Urinary bladder (tissue), 4 donors: Measurements from ENCODE around the gene ABLIM3. TPM values are rescaled to one million over a fixed set of nuclear protein-coding genes. Genes with fewer than 3 reads are reported as not detected.

Experiments used
- DNase-seq: peaks from one replicate; pipeline ENCODE4 v3.0.0-alpha.2; 2015; ENCODE audit errors: extremely low spot score
- H3K27ac ChIP-seq: one replicate; pipeline ENCODE4 v1.5.1; 2013; ENCODE audit warnings: low read depth, mild to moderate bottlenecking, moderate library complexity
- H3K36me3 ChIP-seq: one replicate; pipeline ENCODE4 v1.6.1; 2013; ENCODE audit warnings: mild to moderate bottlenecking, moderate library complexity; ENCODE audit not compliant: insufficient read depth
- H3K4me1 ChIP-seq: one replicate; pipeline ENCODE4 v1.6.1; 2013; ENCODE audit warnings: mild to moderate bottlenecking, moderate library complexity; ENCODE audit not compliant: insufficient read depth
- H3K4me3 ChIP-seq: one replicate; pipeline ENCODE4 v1.5.1; 2013; ENCODE audit warnings: low read depth, low read length
- WGBS: extraction: QIAGEN DNeasy Blood & Tissue Kit; methylation state at CpG from one replicate; pipeline ENCODE4 v1.1.7; 2013; 5-methylcytosine and 5-hydroxymethylcytosine counted together
- polyA plus RNA-seq: library from polyadenylated mRNA; stranded (reverse); fragments of 200-250 nt; gene quantifications from one replicate; pipeline ENCODE4 v1.2.3, GENCODE V29; 2013
- total RNA-seq: library from RNA; depleted of rRNA; stranded (reverse); fragments of >200 nt; gene quantifications from one replicate; pipeline ENCODE4 v1.2.3, GENCODE V29; 2014
- donor health status: healthy with polysubstance abuse.
- donor health status: healthy.

Gene ABLIM3
- total and polyA plus RNA-seq, 2 donors: 9.8 to 14.4 TPM

- 41% methylated on average over 12 of the region's 12 CpGs for WGBS
- Histone ChIP-seq H3K4me3 (no peak overlapping the region), H3K27ac (no peak overlapping the region), H3K36me3 (no peaks in the 10 kb centered on the region), H3K4me1 (no peaks in the 10 kb centered on the region)
- no peak for DNase-seq
Measured at GRCh38 chr5:149125386-149125891, 15.9 kb upstream of the ABLIM3 start.

DNA sequence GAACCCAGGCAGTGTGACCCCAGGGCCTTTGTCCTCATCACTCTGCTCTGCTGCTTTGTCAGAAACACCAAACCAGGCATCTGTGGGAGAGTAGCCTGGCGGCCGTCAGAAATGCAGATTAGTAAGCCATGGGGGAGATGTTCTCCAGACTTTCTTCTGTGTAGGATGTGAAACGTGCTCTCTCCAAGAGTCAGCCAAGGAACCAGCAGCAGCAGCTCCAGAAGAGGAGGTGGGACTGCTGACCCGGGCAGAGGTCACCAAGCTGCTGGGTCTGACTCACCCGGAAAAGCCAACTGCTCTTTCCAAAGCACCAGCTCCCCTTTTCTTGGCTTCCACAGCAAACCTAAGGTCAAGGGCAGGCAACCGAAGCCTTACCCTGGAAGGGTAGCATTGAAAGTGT lies 14.4 kb upstream of the ABLIM3 start:
- DNase-seq: no peak

GRCh38 chr5:149127394-149127955 lies 13.8 kb upstream of the ABLIM3 start:
- Histone ChIP-seq H3K4me1 (no peaks in the 10 kb centered on the region), H3K27ac (no peak overlapping the region), H3K4me3 (no peak overlapping the region), H3K36me3 (no peaks in the 10 kb centered on the region)
- 68% methylated on average over 3 of the region's 3 CpGs for WGBS
- DNase-seq: no peak

More for the DNA sequence above, 14.4 kb upstream of the ABLIM3 start:
- Histone ChIP-seq H3K4me1 (no peaks in the 10 kb centered on the region), H3K36me3 (no peaks in the 10 kb centered on the region), H3K27ac (no peak overlapping the region), H3K4me3 (no peak overlapping the region)
- 69% methylated on average over 6 of the region's 6 CpGs for WGBS

DNA sequence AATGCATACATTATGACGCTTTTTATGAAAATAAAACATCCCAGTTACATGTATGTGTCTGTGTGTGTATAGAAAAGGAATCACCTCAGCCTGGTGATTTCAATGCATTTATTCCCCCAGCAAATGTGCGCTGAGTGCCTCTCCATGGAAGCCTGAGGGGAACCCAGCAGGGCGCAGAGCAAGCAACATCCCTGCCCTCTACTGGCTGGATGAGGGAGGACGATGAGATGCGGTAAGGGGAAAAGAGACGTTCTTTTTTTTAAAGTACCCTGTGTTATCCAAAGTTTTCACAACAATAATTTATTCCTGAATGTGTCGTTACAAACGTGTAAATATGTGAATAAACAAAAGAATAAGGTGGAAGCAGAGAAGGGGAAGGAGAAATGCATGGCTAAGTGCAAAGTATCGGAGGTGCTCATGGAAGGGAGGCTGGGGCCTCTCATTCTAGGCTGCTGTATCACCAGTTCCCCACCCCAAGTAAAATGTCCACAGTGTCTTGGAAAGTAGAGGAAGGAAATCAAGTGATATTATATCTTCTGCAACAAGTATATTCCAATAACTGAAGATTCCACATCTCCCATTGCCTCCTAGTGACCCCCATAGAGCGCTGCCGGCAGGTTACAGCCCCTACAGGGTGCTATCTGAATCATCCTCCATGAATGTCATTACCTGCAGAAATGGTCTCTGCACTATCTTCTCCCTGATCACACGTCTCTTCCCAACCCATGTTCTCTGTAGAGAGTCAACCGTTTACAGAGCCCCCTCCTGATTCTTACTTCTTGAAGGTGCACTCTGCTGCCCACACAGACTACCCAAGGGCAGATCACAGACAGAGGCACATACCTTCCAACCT lies 13.0 kb upstream of the ABLIM3 start:
- Histone ChIP-seq H3K4me1 (no peaks in the 10 kb centered on the region), H3K27ac (no peak overlapping the region), H3K36me3 (no peaks in the 10 kb centered on the region), H3K4me3 (no peak overlapping the region)
- WGBS: 46% methylated on average over 13 of the region's 13 CpGs
- no peak for DNase-seq

DNA sequence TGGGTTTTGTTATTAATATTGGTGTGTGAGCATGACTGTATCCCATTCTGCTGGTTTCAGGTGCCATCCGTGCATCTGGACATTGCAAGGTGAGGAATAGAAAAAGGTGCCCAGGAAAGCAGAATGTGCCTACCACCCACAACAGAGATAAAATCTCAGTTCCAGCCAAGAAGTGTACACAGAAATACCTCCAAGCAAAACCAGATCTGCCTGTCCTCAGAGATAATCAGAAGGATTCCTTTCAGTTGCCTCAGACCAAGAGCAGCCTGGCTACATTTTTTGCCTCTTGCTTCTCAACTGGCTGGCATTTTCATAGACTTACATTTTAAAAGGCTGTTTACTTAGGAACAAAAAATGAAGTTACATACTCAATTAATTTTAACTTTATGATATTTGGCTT lies 12.1 kb upstream of the ABLIM3 start:
- WGBS: 87% methylated on average over 1 of the region's 1 CpG
- DNase-seq: no peak
- Histone ChIP-seq H3K36me3 (no peaks in the 10 kb centered on the region), H3K27ac (no peak overlapping the region), H3K4me1 (no peaks in the 10 kb centered on the region), H3K4me3 (no peak overlapping the region)

- 50% methylated on average over 8 of the region's 8 CpGs for WGBS
- no peaks in the 10 kb centered on the region for H3K36me3 ChIP-seq
- no peak overlapping the region for H3K4me3 ChIP-seq
- no peak for DNase-seq
- H3K27ac ChIP-seq: no peak overlapping the region
- no peaks in the 10 kb centered on the region for H3K4me1 ChIP-seq
Measured at GRCh38 chr5:149130121-149130914, 11.0 kb upstream of the ABLIM3 start.

- Histone ChIP-seq H3K27ac (no peak overlapping the region), H3K4me1 (no peaks in the 10 kb centered on the region), H3K36me3 (no peaks in the 10 kb centered on the region), H3K4me3 (no peak overlapping the region)
- 82% methylated on average over 1 of the region's 1 CpG for WGBS
- no peak for DNase-seq
Measured at GRCh38 chr5:149132474-149132873, 8.8 kb upstream of the ABLIM3 start.

GRCh38 chr5:149133795-149134777 lies 7.2 kb upstream of the ABLIM3 start:
- Histone ChIP-seq H3K36me3 (no peaks in the 10 kb centered on the region), H3K4me3 (no peak overlapping the region), H3K27ac (no peak overlapping the region), H3K4me1 (no peaks in the 10 kb centered on the region)
- no peak for DNase-seq
- 73% methylated on average over 11 of the region's 11 CpGs for WGBS

GRCh38 chr5:149134778-149135500 lies 6.4 kb upstream of the ABLIM3 start:
- H3K4me3 ChIP-seq: no peak overlapping the region
- 74% methylated on average over 6 of the region's 6 CpGs for WGBS
- DNase-seq: no peak
- no peaks in the 10 kb centered on the region for H3K4me1 ChIP-seq
- H3K27ac ChIP-seq: no peak overlapping the region
- no peaks in the 10 kb centered on the region for H3K36me3 ChIP-seq

DNA sequence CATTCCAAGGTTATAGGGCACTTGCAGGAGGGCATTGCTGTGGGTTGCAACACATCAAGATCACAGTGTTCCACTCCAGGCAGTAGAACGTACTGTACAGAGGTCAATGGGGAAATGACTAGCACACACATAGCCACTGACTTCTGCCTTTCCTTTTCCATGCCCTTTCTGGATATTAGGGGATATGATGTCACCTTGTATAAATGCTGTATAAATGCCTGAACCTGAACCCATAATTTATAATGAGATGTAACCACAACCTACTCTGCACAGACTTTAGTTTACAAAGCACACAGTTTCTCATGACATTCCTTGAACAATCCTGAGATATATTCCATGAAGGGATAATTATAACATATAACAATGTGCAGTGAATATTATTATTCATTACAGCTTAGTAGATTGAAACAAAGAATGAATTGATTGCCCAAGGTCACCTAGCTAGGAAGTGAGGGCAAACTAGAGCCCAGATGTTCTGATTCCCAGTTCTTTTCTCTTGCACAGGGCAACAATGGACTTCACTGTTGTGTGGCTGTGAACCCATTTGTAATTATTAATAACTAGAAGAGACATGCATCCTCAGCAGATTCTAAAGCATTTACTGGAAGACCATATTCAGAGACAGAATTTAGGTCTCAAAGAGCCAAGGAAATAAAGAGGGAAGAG lies 5.6 kb upstream of the ABLIM3 start:
- DNase-seq: no peak
- no peaks in the 10 kb centered on the region for H3K4me1 ChIP-seq
- no peak overlapping the region for H3K4me3 ChIP-seq
- H3K27ac ChIP-seq: no peak overlapping the region
- H3K36me3 ChIP-seq: no peaks in the 10 kb centered on the region
- WGBS: 64% methylated on average over 1 of the region's 1 CpG

GRCh38 chr5:149138182-149138923 lies 2.9 kb upstream of the ABLIM3 start:
- H3K27ac ChIP-seq: no peak overlapping the region
- no peaks in the 10 kb centered on the region for H3K36me3 ChIP-seq
- 76% methylated on average over 7 of the region's 7 CpGs for WGBS
- no peaks in the 10 kb centered on the region for H3K4me1 ChIP-seq
- H3K4me3 ChIP-seq: no peak overlapping the region
- no peak for DNase-seq
